ENCODE data around the gene ZKSCAN8.

- no peak for TF ChIP-seq CTCF (IDR thresholded peaks at IDR 0.05; ENCODE audit: insufficient read depth, low read length)
- TF ChIP-seq GABPA (IDR thresholded peaks at IDR 0.05; ENCODE audit: low read depth): no peak
- no peak for TF ChIP-seq REST (IDR thresholded peaks at IDR 0.05; ENCODE audit: insufficient replicate concordance, low read depth)
- TF ChIP-seq POLR2AphosphoS5 (IDR thresholded peaks at IDR 0.05; ENCODE audit: low read depth): no peak
Observed at GRCh38 chr6:28124971-28125353, 16.7 kb upstream of the ZKSCAN8 start.
